GM18520 (cell line): Measurements from ENCODE around the gene GMPR.
A peak's percentile ranks its signal among the peaks of the same experiment; 100 is the strongest.

Experiments
- ATAC-seq: cut with Tn5 transposase; IDR thresholded peaks from one replicate; pipeline ENCODE4 v1.9.1; 2021; ENCODE audit not compliant: unreplicated experiment

The GMPR gene

GRCh38 chr6:16238057-16238962, at the start of gene GMPR:
GMPR (plus strand) TSS chr6:16238587; CDS start chr6:16238694, 107 bp downstream.
- peak; percentile 80 for ATAC-seq

GRCh38 chr6:16190214-16190613, 48.2 kb upstream of the GMPR start:
- ATAC-seq = no peak

- no peak for ATAC-seq
Observed at GRCh38 chr6:16196260-16196983, 42.0 kb upstream of the GMPR start.

- no peak for ATAC-seq
Observed at GRCh38 chr6:16196984-16197546, 41.3 kb upstream of the GMPR start.

GRCh38 chr6:16198061-16198705, 40.2 kb upstream of the GMPR start:
- no peak for ATAC-seq

- ATAC-seq = no peak
Observed at GRCh38 chr6:16199804-16200203, 38.6 kb upstream of the GMPR start.

GRCh38 chr6:16200321-16200883, 38.0 kb upstream of the GMPR start:
- ATAC-seq = no peak

- ATAC-seq = no peak
Observed at GRCh38 chr6:16201706-16202105, 36.7 kb upstream of the GMPR start.

GRCh38 chr6:16204653-16205376, 33.6 kb upstream of the GMPR start:
- ATAC-seq = no peak

GRCh38 chr6:16205377-16206144, 32.8 kb upstream of the GMPR start:
- ATAC-seq = peak; percentile 75

GRCh38 chr6:16206595-16207037, 31.8 kb upstream of the GMPR start:
- no peak for ATAC-seq

- ATAC-seq = no peak
Observed at GRCh38 chr6:16208989-16209388, 29.4 kb upstream of the GMPR start.

- ATAC-seq = no peak
Observed at GRCh38 chr6:16209539-16209938, 28.8 kb upstream of the GMPR start.

- no peak for ATAC-seq
Observed at GRCh38 chr6:16212276-16212675, 26.1 kb upstream of the GMPR start.

- no peak for ATAC-seq
Observed at GRCh38 chr6:16216501-16217155, 21.8 kb upstream of the GMPR start.

- no peak for ATAC-seq
Observed at GRCh38 chr6:16217156-16217721, 21.1 kb upstream of the GMPR start.

GRCh38 chr6:16222826-16223225, 15.6 kb upstream of the GMPR start:
- no peak for ATAC-seq

- no peak for ATAC-seq
Observed at GRCh38 chr6:16223362-16223761, 15.0 kb upstream of the GMPR start.

GRCh38 chr6:16224409-16224808, 14.0 kb upstream of the GMPR start:
- ATAC-seq = no peak
